Liver (tissue), 10 donors: ENCODE results near the gene NUDT13. TPM values are rescaled to one million over a fixed set of nuclear protein-coding genes. Genes with fewer than 3 reads are reported as not detected.
A peak's percentile ranks its signal among the peaks of the same experiment; 100 is the strongest.

Experiments
- DNase-seq: peaks from one replicate; pipeline ENCODE4 v3.0.0-alpha.2; 2017; ENCODE audit warnings: low spot score
- H3K27ac ChIP-seq, 2 donors: one replicate each; pipeline ENCODE4 v1.7.0; 2013; ENCODE audit warnings: inconsistent platforms in 2 of 2, low read length in 2 of 2, control low read depth in 1 of 2, low read depth in 1 of 2, mild to moderate bottlenecking in 1 of 2
- H3K27me3 ChIP-seq, 4 donors: one replicate each; pipeline versions ENCODE4 v1.6.1 to v1.7.0; 2013; ENCODE audit warnings: low read length in 3 of 4, inconsistent platforms in 1 of 4, mild to moderate bottlenecking in 1 of 4, moderate library complexity in 1 of 4; ENCODE audit not compliant: control insufficient read depth in 4 of 4, insufficient read depth in 4 of 4
- H3K36me3 ChIP-seq, 4 donors: one replicate each; pipeline versions ENCODE4 v1.6.1 to v1.7.0; 2013; ENCODE audit warnings: low read length in 3 of 4, mild to moderate bottlenecking in 3 of 4, low read depth in 1 of 4, moderate library complexity in 1 of 4; ENCODE audit not compliant: control insufficient read depth in 4 of 4, insufficient read depth in 3 of 4
- H3K4me1 ChIP-seq, 4 donors: one replicate each; pipeline versions ENCODE4 v1.6.1 to v1.7.0; 2013; ENCODE audit warnings: low read length in 3 of 4, mild to moderate bottlenecking in 3 of 4, moderate library complexity in 1 of 4; ENCODE audit not compliant: control insufficient read depth in 4 of 4, insufficient read depth in 4 of 4
- H3K4me3 ChIP-seq, 3 donors: one replicate each; pipeline versions ENCODE4 v1.6.1 to v1.7.0; 2013; ENCODE audit warnings: low read length in 3 of 3, control low read depth in 1 of 3, low read depth in 1 of 3, mild to moderate bottlenecking in 1 of 3
- H3K9ac ChIP-seq, 2 donors: one replicate each; pipeline ENCODE4 v1.7.0; 2013; ENCODE audit warnings: low read length in 2 of 2, mild to moderate bottlenecking in 2 of 2, moderate library complexity in 2 of 2, control low read depth in 1 of 2, low read depth in 1 of 2
- H3K9me3 ChIP-seq, 4 donors: one replicate each; pipeline versions ENCODE4 v1.6.1 to v1.7.0; 2013; ENCODE audit warnings: low read length in 3 of 4; ENCODE audit not compliant: control insufficient read depth in 4 of 4
- ATF3 ChIP-seq: IDR thresholded peaks from 2 replicates; pipeline ENCODE4 v1.6.1; 2016; ENCODE audit warnings: antibody characterized with exemption
- CTCF ChIP-seq: fragments of 150-350 bp; IDR thresholded peaks from 2 replicates; pipeline ENCODE4 v1.5.1; 2017; ENCODE audit warnings: improper control_type of control experiment, low read depth, low read length; ENCODE audit not compliant: missing input control
- FOXA1 ChIP-seq: IDR thresholded peaks from 2 replicates; pipeline ENCODE4 v1.6.1; 2016; ENCODE audit warnings: antibody characterized with exemption
- GABPA ChIP-seq, 2 donors: IDR thresholded peaks in 1 of 2; conservative IDR thresholded peaks in 1 of 2; 2 replicates each; pipeline ENCODE4 v1.6.1; 2016; ENCODE audit warnings: antibody characterized with exemption in 2 of 2, mild to moderate bottlenecking in 1 of 2, moderate library complexity in 1 of 2
- JUND ChIP-seq, 2 donors: IDR thresholded peaks; 2 replicates each; pipeline ENCODE4 v1.6.1; 2016; ENCODE audit warnings: antibody characterized with exemption in 2 of 2
- MAX ChIP-seq: IDR thresholded peaks from 2 replicates; pipeline ENCODE4 v1.6.1; 2016; ENCODE audit warnings: antibody characterized with exemption
- NR2F2 ChIP-seq: IDR thresholded peaks from 2 replicates; pipeline ENCODE4 v1.6.1; 2016; ENCODE audit warnings: antibody characterized with exemption
- RAD21 ChIP-seq, 2 donors: IDR thresholded peaks; 2 replicates each; pipeline ENCODE4 v1.6.1; 2016; ENCODE audit warnings: antibody characterized with exemption in 2 of 2, mild to moderate bottlenecking in 2 of 2
- REST ChIP-seq: IDR thresholded peaks from 2 replicates; pipeline ENCODE4 v1.6.1; 2016; ENCODE audit warnings: antibody characterized with exemption, mild to moderate bottlenecking
- RXRA ChIP-seq, 2 donors: IDR thresholded peaks; 2 replicates each; pipeline ENCODE4 v1.6.1; 2017 to 2018; ENCODE audit warnings: antibody characterized with exemption in 2 of 2, mild to moderate bottlenecking in 1 of 2
- TAF1 ChIP-seq: conservative IDR thresholded peaks from 2 replicates; pipeline ENCODE4 v1.6.1; 2016; ENCODE audit warnings: antibody characterized with exemption, mild to moderate bottlenecking
- WGBS: extraction: QIAGEN DNeasy Blood & Tissue Kit; methylation state at CpG from one replicate; pipeline ENCODE4 v1.1.7; 2013; 5-methylcytosine and 5-hydroxymethylcytosine counted together
- polyA plus RNA-seq, 2 donors: library from polyadenylated mRNA; stranded (reverse) in 1 of 2; unstranded in 1 of 2; fragments of 200-250 nt in 1 of 2; fragments of >200 nt in 1 of 2; fragmentation: Nextera tagmentation in 1 of 2; extraction: Ambion mirVana in 1 of 2; gene quantifications; one replicate each; pipeline versions ENCODE4 v1.2.1 to v1.2.3, GENCODE V29; 2013 to 2015
- small RNA-seq: library from RNA; depleted of rRNA; stranded (forward); fragments of <200 nt; gene quantifications from one replicate; pipeline ENCODE3, GENCODE V24; 2014
- total RNA-seq, 2 donors: library from RNA; depleted of rRNA; stranded (reverse); fragments of >200 nt; gene quantifications; one replicate each; pipeline ENCODE4 v1.2.3, GENCODE V29; 2014
- donor health status: healthy.
- donor health status: healthy.
- donor health status: healthy.
- donor health status: healthy.
- donor health status: healthy.

Gene NUDT13
- total and polyA plus RNA-seq, 4 donors, result 0.60 to 4.0 (median 2.4) TPM

- no peak for DNase-seq
- H3K4me1 ChIP-seq, result peaks cover 0 to 2% (median under 1%) of the 10 kb centered on the region in 4 donors
- H3K27ac ChIP-seq, result no peak overlapping the region
- H3K36me3 ChIP-seq, result peaks cover 0 to 11% (median 5%) of the 10 kb centered on the region in 4 donors
- no peak overlapping the region for H3K4me3 ChIP-seq
- TF ChIP-seq CTCF, result no peak
- TF ChIP-seq MAX, result no peak
- no peak for TF ChIP-seq JUND (IDR thresholded peaks at IDR 0.05)
- TF ChIP-seq GABPA (IDR thresholded peaks at IDR 0.05 in 1 of 2, conservative IDR thresholded peaks at IDR 0.05 in 1 of 2), result no peak
- TF ChIP-seq TAF1, result no peak
- no peak for TF ChIP-seq FOXA1
- no peak for TF ChIP-seq NR2F2
- TF ChIP-seq ATF3, result no peak
- no peak for TF ChIP-seq RAD21 (IDR thresholded peaks at IDR 0.05)
- TF ChIP-seq REST, result no peak
- TF ChIP-seq RXRA (IDR thresholded peaks at IDR 0.05), result no peak
- H3K9ac ChIP-seq, result no peak overlapping the region
- H3K9me3 ChIP-seq, result no peaks in the 10 kb centered on the region
- 96% methylated on average over 1 of the region's 1 CpG for WGBS
- no peaks in the 10 kb centered on the region for H3K27me3 ChIP-seq
Observed at GRCh38 chr10:73174148-73174925, 64.1 kb downstream of the NUDT13 start.

Small RNAs within 50 kb of the gene (small RNA-seq; reads per million reads assigned to genes)
- gene RF00019, result not detected
- 1.6 reads per million, percentile 85 among the genes with 10 or more reads in this experiment for gene SNORA11F

Other genes starting within 250 kb of the NUDT13 start
- gene OIT3, start 216.7 kb upstream of the NUDT13 start, total RNA-seq, result 10 to 100 TPM; 55.1 to 64.6 TPM
- gene OIT3, start 216.7 kb upstream of the NUDT13 start, polyA plus RNA-seq, result 10 to 100 TPM; 19.0 to 84.8 TPM
- 10 to 100 TPM; 53.7 to 60.2 TPM for gene PLA2G12B, start 155.6 kb upstream of the NUDT13 start, total RNA-seq
- gene PLA2G12B, start 155.6 kb upstream of the NUDT13 start, polyA plus RNA-seq, result 10 to 100 TPM; 31.9 to 41.0 TPM
- gene P4HA1, start 13.6 kb upstream of the NUDT13 start, total RNA-seq, result 10 to 100 TPM; 26.3 to 63.7 TPM
- gene P4HA1, start 13.6 kb upstream of the NUDT13 start, polyA plus RNA-seq, result 10 to 100 TPM in 1 of 2 donors, 1 to 10 TPM in 1; 6.1 to 21.1 TPM
- 10 to 100 TPM; 14.4 to 16.2 TPM for gene ECD, start 57.6 kb downstream of the NUDT13 start, total RNA-seq
- 1 to 10 TPM; 7.1 to 9.6 TPM for gene ECD, start 57.6 kb downstream of the NUDT13 start, polyA plus RNA-seq
- gene FAM149B1, start 57.7 kb downstream of the NUDT13 start, total RNA-seq, result 10 to 100 TPM; 10.9 to 12.9 TPM
- gene FAM149B1, start 57.7 kb downstream of the NUDT13 start, polyA plus RNA-seq, result 1 to 10 TPM; 7.3 TPM
- 10 to 100 TPM; 14.7 to 45.5 TPM for gene DNAJC9, start 136.8 kb downstream of the NUDT13 start, total RNA-seq
- gene DNAJC9, start 136.8 kb downstream of the NUDT13 start, polyA plus RNA-seq, result 1 to 10 TPM; 4.1 to 5.1 TPM
- gene MRPS16, start 142.2 kb downstream of the NUDT13 start, total RNA-seq, result 10 to 100 TPM; 34.2 to 39.5 TPM
- 10 to 100 TPM; 57.2 to 87.5 TPM for gene MRPS16, start 142.2 kb downstream of the NUDT13 start, polyA plus RNA-seq
- 1 to 10 TPM in 1 of 2 donors, under 1 TPM in 1; 0.98 to 2.3 TPM for gene CFAP70, start 248.4 kb downstream of the NUDT13 start, total RNA-seq
- under 1 TPM; 0.46 to 0.61 TPM for gene CFAP70, start 248.4 kb downstream of the NUDT13 start, polyA plus RNA-seq